H1 (cell line): Measurements from ENCODE around the gene ITPKC. TPM values are rescaled to one million over a fixed set of nuclear protein-coding genes. Genes with fewer than 3 reads are reported as not detected.
"Not testable (repeated sequence)": the region's sequence is repeated elsewhere in the genome, so short reads cannot be mapped to it uniquely, and the experiment has no call there.

Experiments
- CTCF ChIA-PET: fragments of 300-600 bp; sonication (Branson Sonifier 250); formaldehyde crosslinking; loops from one replicate; lab custom pipeline; 2021; ENCODE audit not compliant: partially characterized antibody; lab: Charles Lee
- POLR2A ChIA-PET: fragments of 300-600 bp; sonication (Branson Sonifier 250); formaldehyde crosslinking; loops from one replicate; lab custom pipeline; 2021; ENCODE audit warnings: inconsistent platforms; ENCODE audit not compliant: partially characterized antibody; lab: Charles Lee
- DNase-seq, 2 experiments: peaks; one replicate each; pipeline versions ENCODE4 v3.0.0 to v3.0.0-alpha.2; 2010 to 2022; ENCODE audit warnings: low spot score in 2 of 2, low read depth in 1 of 2, mixed read lengths in 1 of 2
- FAIRE-seq: peaks from 2 replicates; lab custom pipeline; 2011; peaks lifted over from hg19 to GRCh38; lab: Jason Lieb, UNC
- H2AFZ ChIP-seq: 2 replicates; pipeline ENCODE4 v1.8.1; 2012; ENCODE audit warnings: low read length, inconsistent platforms
- H2AK5ac ChIP-seq: 2 replicates; pipeline ENCODE4 v1.6.1; 2013; ENCODE audit warnings: low read depth, low read length
- H2BK120ac ChIP-seq: replicated peaks from 2 replicates; pipeline ENCODE3; 2013; ENCODE audit warnings: low read depth, low read length, inconsistent platforms
- H2BK12ac ChIP-seq: 2 replicates; pipeline ENCODE4 v1.6.1; 2013; ENCODE audit warnings: low read depth, low read length
- H2BK15ac ChIP-seq: 2 replicates; pipeline ENCODE4 v1.6.1; 2013; ENCODE audit warnings: low read length
- H2BK20ac ChIP-seq: 2 replicates; pipeline ENCODE4 v1.6.1; 2013; ENCODE audit warnings: low read length
- H2BK5ac ChIP-seq: 2 replicates; pipeline ENCODE4 v1.6.1; 2013; ENCODE audit warnings: low read depth, low read length
- H3K14ac ChIP-seq: 2 replicates; pipeline ENCODE4 v1.6.1; 2013; ENCODE audit warnings: inconsistent platforms; ENCODE audit not compliant: insufficient read length
- H3K18ac ChIP-seq: 2 replicates; pipeline ENCODE4 v1.6.1; 2013; ENCODE audit warnings: low read length; ENCODE audit errors: extremely low read depth
- H3K23ac ChIP-seq: 2 replicates; pipeline ENCODE4 v1.6.1; 2013; ENCODE audit warnings: inconsistent platforms; ENCODE audit not compliant: insufficient read length
- H3K23me2 ChIP-seq: 2 replicates; pipeline ENCODE4 v1.6.1; 2013; ENCODE audit warnings: low read depth, low read length
- H3K27ac ChIP-seq: 2 replicates; pipeline ENCODE4 v1.6.1; 2011; ENCODE audit warnings: low read depth, low read length, inconsistent platforms
- H3K27me3 ChIP-seq, 4 experiments: replicated peaks in 1 of 4; 1 replicate in 1 of 4; 2 replicates in 3 of 4; pipeline versions ENCODE4 v1.6.1 to v1.8.1; 2011 to 2013; ENCODE audit warnings: low read length in 3 of 4, mild to moderate bottlenecking in 3 of 4, inconsistent platforms in 2 of 4, mixed read lengths in 2 of 4, moderate library complexity in 1 of 4; ENCODE audit not compliant: control insufficient read depth in 3 of 4, insufficient read depth in 3 of 4; ENCODE audit errors: extremely low read depth in 1 of 4
- H3K36me3 ChIP-seq, 4 experiments: 2 replicates each; pipeline versions ENCODE4 v1.6.1 to v1.8.1; 2011 to 2013; ENCODE audit warnings: mild to moderate bottlenecking in 4 of 4, low read length in 3 of 4, moderate library complexity in 2 of 4, control low read depth in 1 of 4, inconsistent platforms in 1 of 4; ENCODE audit not compliant: insufficient read depth in 4 of 4, control insufficient read depth in 2 of 4
- H3K4ac ChIP-seq: replicated peaks from 2 replicates; pipeline ENCODE3; 2013; ENCODE audit warnings: low read length, low read depth, mixed read lengths, inconsistent platforms; ENCODE audit not compliant: insufficient read length
- H3K4me1 ChIP-seq, 4 experiments: replicated peaks in 1 of 4; 1 replicate in 1 of 4; 2 replicates in 3 of 4; pipeline versions ENCODE4 v1.6.1 to v1.8.1; 2011 to 2013; ENCODE audit warnings: low read length in 3 of 4, inconsistent platforms in 2 of 4, mixed read lengths in 1 of 4; ENCODE audit not compliant: insufficient read depth in 4 of 4, control insufficient read depth in 3 of 4
- H3K4me2 ChIP-seq, 2 experiments: 2 replicates each; pipeline versions ENCODE4 v1.6.1 to v1.8.1; 2011 to 2013; ENCODE audit warnings: low read depth in 2 of 2, low read length in 2 of 2, control low read depth in 1 of 2, inconsistent platforms in 1 of 2, mild to moderate bottlenecking in 1 of 2; ENCODE audit not compliant: insufficient read depth in 1 of 2
- H3K4me3 ChIP-seq, 4 experiments: fragments of 200-600, 300-600 bp in 1 of 4; sonication (generic), shearing (Covaris generic), sonication (Bioruptor Twin) in 1 of 4; 2 replicates each; pipeline versions ENCODE4 v1.5.1 to v1.8.1; 2011 to 2016; ENCODE audit warnings: low read length in 4 of 4, low read depth in 3 of 4, control low read depth in 2 of 4, inconsistent platforms in 2 of 4, mild to moderate bottlenecking in 2 of 4, mixed read lengths in 1 of 4, moderate library complexity in 1 of 4; ENCODE audit not compliant: insufficient read depth in 2 of 4; ENCODE audit errors: extremely low read depth in 1 of 4
- H3K56ac ChIP-seq: replicated peaks from 2 replicates; pipeline ENCODE3; 2013; ENCODE audit warnings: low read depth, mild to moderate bottlenecking, mixed read lengths, low read length, inconsistent platforms; ENCODE audit not compliant: insufficient read length
- H3K79me1 ChIP-seq: 2 replicates; pipeline ENCODE4 v1.6.1; 2013; ENCODE audit warnings: low read depth, low read length, control low read depth
- H3K79me2 ChIP-seq, 2 experiments: 2 replicates each; pipeline versions ENCODE4 v1.6.1 to v1.8.1; 2012 to 2013; ENCODE audit warnings: low read length in 2 of 2, mild to moderate bottlenecking in 2 of 2, inconsistent platforms in 1 of 2; ENCODE audit not compliant: insufficient read depth in 2 of 2, control insufficient read depth in 1 of 2
- H3K9ac ChIP-seq, 4 experiments: replicated peaks in 1 of 4; 1 replicate in 1 of 4; 2 replicates in 3 of 4; pipeline versions ENCODE4 v1.6.1 to v1.8.1; 2011 to 2013; ENCODE audit warnings: low read depth in 3 of 4, low read length in 3 of 4, control low read depth in 2 of 4, mild to moderate bottlenecking in 2 of 4, moderate library complexity in 2 of 4, inconsistent platforms in 1 of 4; ENCODE audit errors: extremely low read depth in 1 of 4
- H3K9me3 ChIP-seq, 2 experiments: 2 replicates each; pipeline versions ENCODE4 v1.6.1 to v1.8.1; 2012 to 2013; ENCODE audit warnings: mild to moderate bottlenecking in 2 of 2, moderate library complexity in 2 of 2, control low read depth in 1 of 2, inconsistent platforms in 1 of 2, low read depth in 1 of 2, low read length in 1 of 2, mixed read lengths in 1 of 2; ENCODE audit not compliant: insufficient read depth in 2 of 2
- H4K20me1 ChIP-seq, 2 experiments: replicated peaks in 1 of 2; 2 replicates each; pipeline versions ENCODE3 to v1.8.1; 2011 to 2013; ENCODE audit warnings: inconsistent platforms in 2 of 2, low read length in 2 of 2, mild to moderate bottlenecking in 1 of 2; ENCODE audit not compliant: insufficient read depth in 2 of 2, control insufficient read depth in 1 of 2
- H4K5ac ChIP-seq: 2 replicates; pipeline ENCODE4 v1.6.1; 2013; ENCODE audit warnings: low read length, low read depth, mixed read lengths, inconsistent platforms; ENCODE audit not compliant: insufficient read length
- H4K8ac ChIP-seq: 2 replicates; pipeline ENCODE4 v1.8.0; 2013; ENCODE audit warnings: mild to moderate bottlenecking, moderate library complexity, low read length, inconsistent platforms; ENCODE audit not compliant: insufficient read depth; ENCODE audit errors: extremely low read depth
- H4K91ac ChIP-seq: replicated peaks from 2 replicates; pipeline ENCODE3; 2013; ENCODE audit warnings: low read length, mixed read lengths, inconsistent platforms; ENCODE audit not compliant: insufficient read length
- POLR2AphosphoS5 ChIP-seq: IDR thresholded peaks from 2 replicates; pipeline ENCODE4 v1.6.1; 2011; ENCODE audit warnings: low read depth, low read length
- WGBS, 2 experiments: shearing (Covaris generic) in 1 of 2; methylation state at CpG; one replicate each; pipeline versions ENCODE4 v1.1.6 to v1.1.7; 2013 to 2015; ENCODE audit warnings: low lambda C conversion rate in 2 of 2, mixed read lengths in 2 of 2, inconsistent platforms in 1 of 2, low coverage in 1 of 2, missing lambda C conversion rate in 1 of 2; ENCODE audit not compliant: insufficient replicate concordance in 2 of 2, insufficient coverage in 1 of 2, insufficient read length in 1 of 2; ENCODE audit errors: extremely low coverage in 1 of 2, missing lambda C conversion rate in 1 of 2; 5-methylcytosine and 5-hydroxymethylcytosine counted together
- polyA plus RNA-seq, 7 experiments: library from polyadenylated mRNA; depleted of rRNA in 3 of 7; stranded (reverse) in 5 of 7; unstranded in 2 of 7; fragments of >200 nt in 5 of 7; fragments of 200-250 nt in 2 of 7; gene quantifications; 1 replicate in 5 of 7; 2 replicates in 1 of 7; 4 replicates in 1 of 7; pipeline versions ENCODE4 v1.2.1 to v1.2.3, GENCODE V29; 2011 to 2013; ENCODE audit warnings: missing spikeins in 2 of 7, mixed read lengths in 2 of 7
- total RNA-seq: library from RNA; stranded (reverse); fragmentation: NEBNext Ultra II Directional; extraction: Animal tissue kit (Norgen Biotek cat#: 25700); gene quantifications from 2 replicates; pipeline ENCODE4 v1.2.1, GENCODE V29; 2021

The ITPKC gene
- total and polyA plus RNA-seq, 2 of the 8 experiments (the other 6 are each of a cell fraction or from before 2014, with no cell fraction given), result 5.2 to 8.9 TPM

DNA sequence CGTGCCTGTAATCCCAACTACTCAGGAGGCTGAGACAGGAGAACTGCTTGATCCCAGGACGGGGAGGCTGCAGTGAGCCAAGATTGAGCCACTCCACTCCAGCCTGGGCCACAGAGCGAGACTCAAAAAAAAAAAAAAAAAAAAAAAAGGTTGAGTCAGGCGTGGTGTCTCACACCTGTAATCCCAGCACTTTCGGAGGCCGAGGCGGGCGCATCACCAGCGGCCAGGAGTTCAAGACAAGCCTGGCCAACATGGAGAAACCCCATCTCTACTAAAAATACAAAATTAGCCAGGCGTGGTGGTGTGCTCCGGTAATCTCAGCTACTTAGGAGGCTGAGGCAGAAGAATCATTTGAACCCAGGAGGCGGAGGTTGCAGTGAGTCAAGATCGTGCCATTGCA, 49.5 kb downstream of the ITPKC start:
- not testable (repeated sequence) for H4K5ac ChIP-seq, H3K18ac ChIP-seq, H3K4me3 ChIP-seq, H3K23me2 ChIP-seq, H2BK15ac ChIP-seq, H2AK5ac ChIP-seq, H3K4me2 ChIP-seq, H3K27ac ChIP-seq, H2BK5ac ChIP-seq, H3K14ac ChIP-seq, DNase-seq, H2AFZ ChIP-seq, H3K4me1 ChIP-seq, H3K4ac ChIP-seq, H3K27me3 ChIP-seq, H3K56ac ChIP-seq, H2BK20ac ChIP-seq, H4K8ac ChIP-seq, H3K23ac ChIP-seq, H3K79me1 ChIP-seq, H3K9ac ChIP-seq, H3K79me2 ChIP-seq, H4K91ac ChIP-seq, H3K9me3 ChIP-seq, H2BK12ac ChIP-seq, FAIRE-seq, H2BK120ac ChIP-seq
- 90% methylated on average over 8 of the region's 13 CpGs; no CpG with 5 or more reads in 1 of the 2 experiments for WGBS, 2 experiments
- CTCF ChIA-PET, result interaction anchor here (0.8 to 1.7 kb wide), 2 partner anchors 8 to 40 kb away, joined by 3 to 6 read pairs; no protein-coding TSS in a partner anchor
- POLR2A ChIA-PET, result interaction anchor here (0.9 to 17.9 kb wide), 9 partner anchors 11 to 586 kb away, joined by 3 to 399 read pairs (median 6); partner anchors contain the start of genes ACTMAP, EGLN2, MIA and RAB4B
- Histone ChIP-seq H3K36me3 (peaks cover 35 to 53% (median 44%) of the 10 kb centered on the region in 4 experiments), H4K20me1 (peaks cover 10 to 19% of the 10 kb centered on the region in 2 experiments)
- 0 out of 2 replicates have a peak, but pooled peaks have one; percentile 14 for TF ChIP-seq POLR2AphosphoS5
